HG02885 (cell line): Measurements from ENCODE around the gene CRHR1.
"Not testable (repeated sequence)": the region's sequence is repeated elsewhere in the genome, so short reads cannot be mapped to it uniquely, and the experiment has no call there.

ENCODE experiments used
- ATAC-seq: cut with Tn5 transposase; IDR thresholded peaks from one replicate; pipeline ENCODE4 v1.9.1; 2021; ENCODE audit warnings: mild to moderate bottlenecking; ENCODE audit not compliant: unreplicated experiment, poor library complexity

CRHR1 gene

GRCh38 chr17:45784293-45784740 is at the start of gene CRHR1:
CRHR1 (plus strand) TSS chr17:45784320; CDS start chr17:45784545, 225 bp downstream.
- no peak for ATAC-seq

- ATAC-seq, result no peak
Measured at GRCh38 chr17:45734598-45734997, 49.5 kb upstream of the CRHR1 start.

GRCh38 chr17:45735488-45735887 is 48.6 kb upstream of the CRHR1 start:
- ATAC-seq, result no peak

- ATAC-seq, result no peak
Measured at GRCh38 chr17:45739786-45740185, 44.3 kb upstream of the CRHR1 start.

- ATAC-seq, result no peak
Measured at GRCh38 chr17:45740553-45741330, 43.4 kb upstream of the CRHR1 start.

GRCh38 chr17:45742251-45742650 is 41.9 kb upstream of the CRHR1 start:
- ATAC-seq, result no peak

- ATAC-seq, result no peak
Measured at GRCh38 chr17:45743626-45744326, 40.3 kb upstream of the CRHR1 start.

- not testable (repeated sequence) for ATAC-seq
Measured at GRCh38 chr17:45744826-45745225, 39.3 kb upstream of the CRHR1 start.

GRCh38 chr17:45745601-45746494 is 38.3 kb upstream of the CRHR1 start:
- no peak for ATAC-seq

- ATAC-seq, result no peak
Measured at GRCh38 chr17:45747911-45748310, 36.2 kb upstream of the CRHR1 start.

GRCh38 chr17:45748731-45749310 is 35.3 kb upstream of the CRHR1 start:
- ATAC-seq, result no peak

GRCh38 chr17:45749831-45750335 is 34.2 kb upstream of the CRHR1 start:
- no peak for ATAC-seq

GRCh38 chr17:45750779-45751440 is 33.2 kb upstream of the CRHR1 start:
- ATAC-seq, result no peak

- ATAC-seq, result no peak
Measured at GRCh38 chr17:45751466-45751865, 32.7 kb upstream of the CRHR1 start.

GRCh38 chr17:45752246-45752645 is 31.9 kb upstream of the CRHR1 start:
- ATAC-seq, result no peak

GRCh38 chr17:45753645-45754225 is 30.4 kb upstream of the CRHR1 start:
- no peak for ATAC-seq

GRCh38 chr17:45755050-45755449 is 29.1 kb upstream of the CRHR1 start:
- ATAC-seq, result no peak

GRCh38 chr17:45756266-45756991 is 27.7 kb upstream of the CRHR1 start:
- no peak for ATAC-seq
